ENCODE data around the gene KIAA1755. TPM values are rescaled to one million over a fixed set of nuclear protein-coding genes. Genes with fewer than 3 reads are reported as not detected.

Gene KIAA1755
- total RNA-seq, result 10 to 100 TPM in 1 of 8 experiments, 1 to 10 TPM in 3, under 1 TPM in 4; 0.05 to 73.6 (median 1.2) TPM

- 16% methylated on average over 8 of the region's 65 CpGs; no CpG with 5 or more reads in 9 of the 10 experiments for WGBS, 10 experiments
- Histone ChIP-seq H3K27ac (no peak within 1 kb of the TSS), H3K4me1 (replicated peaks in 1 of 2) (peaks cover 0 to 7% of the 10 kb centered on the region in 2 donors), H3K4me3 (no peak within 1 kb of the TSS)
- in situ Hi-C loops (cut with MboI; ENCODE audit: low pct_unique_long_range_greater_than_20kb in 2 of 9, low sequenced_read_pairs in 9 of 9, unreplicated experiment in 9 of 9), result no loop called here
- peak; percentile 29 to 79 (median 40) for ATAC-seq (replicated peaks in 6 of 8)
Observed at GRCh38 chr20:38260378-38261053, at the start of gene KIAA1755. TSS of gene KIAA1755 (minus strand) at chr20:38260735. CDS start at chr20:38260500, 235 bp downstream.

GRCh38 chr20:38308447-38308846 is 47.9 kb upstream of the KIAA1755 start:
- in situ Hi-C loops (cut with MboI; ENCODE audit: low pct_unique_long_range_greater_than_20kb in 2 of 9, low sequenced_read_pairs in 9 of 9, unreplicated experiment in 9 of 9), result no loop called here

GRCh38 chr20:38308047-38308438 is 47.5 kb upstream of the KIAA1755 start:
- Histone ChIP-seq H3K4me3 (no peak overlapping the region), H3K27ac (no peak overlapping the region), H3K4me1 (replicated peaks in 1 of 2) (peaks cover 13 to 16% of the 10 kb centered on the region in 2 donors)
- peak in 1 of 8 experiments; percentile 20 for ATAC-seq (replicated peaks in 6 of 8)
- in situ Hi-C loops (cut with MboI; ENCODE audit: low pct_unique_long_range_greater_than_20kb in 2 of 9, low sequenced_read_pairs in 9 of 9, unreplicated experiment in 9 of 9), result no loop called here
- WGBS, 10 experiments, result 65 to 80% (median 67%) methylated on average over 1 to 4 of the region's 4 CpGs; no CpG with 5 or more reads in 6 of the 10 experiments

More at GRCh38 chr20:38308447-38308846, 47.9 kb upstream of the KIAA1755 start:
- 0 to 43% (median 0%) methylated on average over 1 of the region's 1 CpG; no CpG with 5 or more reads in 6 of the 10 experiments for WGBS, 10 experiments
- H3K4me3 ChIP-seq, result no peak overlapping the region
- no peak for ATAC-seq (replicated peaks in 6 of 8)
- peaks cover 9 to 11% of the 10 kb centered on the region in 2 donors for H3K4me1 ChIP-seq (replicated peaks in 1 of 2)
- H3K27ac ChIP-seq, result no peak overlapping the region

- in situ Hi-C loops (cut with MboI; ENCODE audit: low pct_unique_long_range_greater_than_20kb in 2 of 9, low sequenced_read_pairs in 9 of 9, unreplicated experiment in 9 of 9), result no loop called here
- 70 to 100% (median 80%) methylated on average over 1 to 8 of the region's 8 CpGs; no CpG with 5 or more reads in 3 of the 10 experiments for WGBS, 10 experiments
- Histone ChIP-seq H3K27ac (no peak overlapping the region), H3K4me1 (replicated peaks in 1 of 2) (peaks cover 16 to 19% of the 10 kb centered on the region in 2 donors), H3K4me3 (no peak overlapping the region)
- ATAC-seq (replicated peaks in 6 of 8), result no peak
Observed at GRCh38 chr20:38307371-38308046, 47.0 kb upstream of the KIAA1755 start.

GRCh38 chr20:38306379-38306778 is 45.8 kb upstream of the KIAA1755 start:
- ATAC-seq (replicated peaks in 6 of 8), result peak in 2 of 8 experiments; percentile 40 to 76
- 40 to 89% (median 80%) methylated on average over 1 to 6 of the region's 6 CpGs; no CpG with 5 or more reads in 1 of the 10 experiments for WGBS, 10 experiments
- Histone ChIP-seq H3K4me1 (replicated peaks in 1 of 2) (peaks cover 17 to 19% of the 10 kb centered on the region in 2 donors), H3K4me3 (no peak overlapping the region), H3K27ac (no peak overlapping the region)
- in situ Hi-C loops (cut with MboI; ENCODE audit: low pct_unique_long_range_greater_than_20kb in 2 of 9, low sequenced_read_pairs in 9 of 9, unreplicated experiment in 9 of 9), result no loop called here

- no peak for ATAC-seq (replicated peaks in 6 of 8)
- Histone ChIP-seq H3K4me1 (replicated peaks in 1 of 2) (peaks cover 17 to 19% of the 10 kb centered on the region in 2 donors), H3K4me3 (no peak overlapping the region), H3K27ac (no peak overlapping the region)
- in situ Hi-C loops (cut with MboI; ENCODE audit: low pct_unique_long_range_greater_than_20kb in 2 of 9, low sequenced_read_pairs in 9 of 9, unreplicated experiment in 9 of 9), result no loop called here
- WGBS, 10 experiments, result 13 to 100% (median 91%) methylated on average over 1 to 4 of the region's 4 CpGs
Observed at GRCh38 chr20:38305541-38305940, 45.0 kb upstream of the KIAA1755 start.

- Histone ChIP-seq H3K4me3 (no peak overlapping the region), H3K27ac (peak overlapping the region in 1 of 2 donors; percentile 32), H3K4me1 (replicated peaks in 1 of 2) (peaks cover 17 to 19% of the 10 kb centered on the region in 2 donors)
- 0 to 100% (median 82%) methylated on average over 1 to 4 of the region's 8 CpGs; no CpG with 5 or more reads in 4 of the 10 experiments for WGBS, 10 experiments
- in situ Hi-C loops (cut with MboI; ENCODE audit: low pct_unique_long_range_greater_than_20kb in 2 of 9, low sequenced_read_pairs in 9 of 9, unreplicated experiment in 9 of 9), result no loop called here
- ATAC-seq (replicated peaks in 6 of 8), result peak in 2 of 8 experiments; percentile 41 to 54
Observed at GRCh38 chr20:38304845-38305447, 44.4 kb upstream of the KIAA1755 start.

- ATAC-seq (replicated peaks in 6 of 8), result peak in 6 of 8 experiments; percentile 36 to 71 (median 40)
- peaks cover 25 to 28% of the 10 kb centered on the region in 2 donors for H3K4me1 ChIP-seq (replicated peaks in 1 of 2)
- in situ Hi-C loops (cut with MboI; ENCODE audit: low pct_unique_long_range_greater_than_20kb in 2 of 9, low sequenced_read_pairs in 9 of 9, unreplicated experiment in 9 of 9), result no loop called here
- no peak within 1 kb of the TSS for H3K4me3 ChIP-seq
- WGBS, 10 experiments, result 43 to 76% (median 67%) methylated on average over 1 to 7 of the region's 21 CpGs; no CpG with 5 or more reads in 5 of the 10 experiments
- H3K27ac ChIP-seq, result peak within 1 kb of the TSS; percentile 47 to 68
Observed at GRCh38 chr20:38303908-38304379, 43.4 kb upstream of the KIAA1755 start, which contains the start of gene BPI. TSS of gene BPI (plus strand) at chr20:38304156. CDS start at chr20:38304224, 68 bp downstream.

- H3K27ac ChIP-seq, result peak overlapping the region in 1 of 2 donors; percentile 14
- WGBS, 10 experiments, result 8 to 60% (median 19%) methylated on average over 1 to 7 of the region's 11 CpGs; no CpG with 5 or more reads in 4 of the 10 experiments
- ATAC-seq (replicated peaks in 6 of 8), result peak in 5 of 8 experiments; percentile 61 to 89 (median 84)
- no peak overlapping the region for H3K4me3 ChIP-seq
- in situ Hi-C loops (cut with MboI; ENCODE audit: low pct_unique_long_range_greater_than_20kb in 2 of 9, low sequenced_read_pairs in 9 of 9, unreplicated experiment in 9 of 9), result no loop called here
- peaks cover 29 to 33% of the 10 kb centered on the region in 2 donors for H3K4me1 ChIP-seq (replicated peaks in 1 of 2)
Observed at GRCh38 chr20:38302786-38303185, 42.3 kb upstream of the KIAA1755 start.

- ATAC-seq (replicated peaks in 6 of 8), result no peak
- in situ Hi-C loops (cut with MboI; ENCODE audit: low pct_unique_long_range_greater_than_20kb in 2 of 9, low sequenced_read_pairs in 9 of 9, unreplicated experiment in 9 of 9), result no loop called here
- 40 to 100% (median 90%) methylated on average over 1 to 3 of the region's 3 CpGs; no CpG with 5 or more reads in 3 of the 10 experiments for WGBS, 10 experiments
- Histone ChIP-seq H3K4me3 (no peak overlapping the region), H3K4me1 (replicated peaks in 1 of 2) (peaks cover 29 to 33% of the 10 kb centered on the region in 2 donors), H3K27ac (no peak overlapping the region)
Observed at GRCh38 chr20:38301309-38301708, 40.8 kb upstream of the KIAA1755 start.

- in situ Hi-C loops (cut with MboI; ENCODE audit: low pct_unique_long_range_greater_than_20kb in 2 of 9, low sequenced_read_pairs in 9 of 9, unreplicated experiment in 9 of 9), result no loop called here
- WGBS, 10 experiments, result 80 to 100% (median 88%) methylated on average over 1 to 4 of the region's 4 CpGs; no CpG with 5 or more reads in 3 of the 10 experiments
- Histone ChIP-seq H3K27ac (no peak overlapping the region), H3K4me3 (no peak overlapping the region), H3K4me1 (replicated peaks in 1 of 2) (peaks cover 29 to 33% of the 10 kb centered on the region in 2 donors)
- no peak for ATAC-seq (replicated peaks in 6 of 8)
Observed at GRCh38 chr20:38300438-38300837, 39.9 kb upstream of the KIAA1755 start.

- Histone ChIP-seq H3K4me3 (no peak overlapping the region), H3K4me1 (replicated peaks in 1 of 2) (peaks cover 29 to 33% of the 10 kb centered on the region in 2 donors), H3K27ac (no peak overlapping the region)
- no peak for ATAC-seq (replicated peaks in 6 of 8)
- in situ Hi-C loops (cut with MboI; ENCODE audit: low pct_unique_long_range_greater_than_20kb in 2 of 9, low sequenced_read_pairs in 9 of 9, unreplicated experiment in 9 of 9), result no loop called here
- WGBS, 10 experiments, result 20 to 100% (median 100%) methylated on average over 1 to 3 of the region's 6 CpGs; no CpG with 5 or more reads in 3 of the 10 experiments
Observed at GRCh38 chr20:38299963-38300362, 39.4 kb upstream of the KIAA1755 start.
